Keratinocyte (primary cell): ENCODE data around the gene TRIM3. TPM values are rescaled to one million over a fixed set of nuclear protein-coding genes. Genes with fewer than 3 reads are reported as not detected.

Experiments used
- DNase-seq: peaks from one replicate; pipeline ENCODE4 v3.0.0-alpha.2; 2011; ENCODE audit warnings: low read depth, missing footprints, low spot score
- FAIRE-seq: peaks from 2 replicates; lab custom pipeline; 2011; peaks lifted over from hg19 to GRCh38; lab: Jason Lieb, UNC
- H2AFZ ChIP-seq: 2 replicates; pipeline ENCODE4 v1.6.0; 2012; ENCODE audit warnings: low read length, control low read depth, inconsistent platforms; ENCODE audit not compliant: control insufficient read depth
- H3K27ac ChIP-seq: 2 replicates; pipeline ENCODE4 v1.5.1; 2011; ENCODE audit warnings: low read length; ENCODE audit not compliant: control insufficient read depth, insufficient read depth
- H3K27me3 ChIP-seq: 3 replicates; pipeline ENCODE4 v1.6.0; 2011; ENCODE audit warnings: low read length; ENCODE audit not compliant: control insufficient read depth, insufficient read depth; ENCODE audit errors: extremely low read depth
- H3K36me3 ChIP-seq, 2 experiments: 2 replicates in 1 of 2; 3 replicates in 1 of 2; pipeline ENCODE4 v1.5.1; 2011; ENCODE audit warnings: low read length in 2 of 2, mild to moderate bottlenecking in 1 of 2; ENCODE audit not compliant: control insufficient read depth in 2 of 2, insufficient read depth in 2 of 2; ENCODE audit errors: extremely low read depth in 1 of 2
- H3K4me1 ChIP-seq: 3 replicates; pipeline ENCODE4 v1.5.1; 2011; ENCODE audit warnings: low read length; ENCODE audit not compliant: control insufficient read depth, insufficient read depth; ENCODE audit errors: extremely low read depth
- H3K4me2 ChIP-seq: 3 replicates; pipeline ENCODE4 v1.6.0; 2011; ENCODE audit warnings: low read depth, low read length; ENCODE audit not compliant: control insufficient read depth, insufficient read depth; ENCODE audit errors: extremely low read depth
- H3K4me3 ChIP-seq, 3 experiments: fragments of 200-600 bp in 1 of 3; sonication (generic) in 1 of 3; 2 replicates in 2 of 3; 3 replicates in 1 of 3; pipeline ENCODE4 v1.5.1; 2011 to 2016; ENCODE audit warnings: low read length in 3 of 3, mild to moderate bottlenecking in 3 of 3, control low read depth in 2 of 3, inconsistent platforms in 1 of 3, low read depth in 1 of 3, mixed read lengths in 1 of 3, mixed run types in 1 of 3, moderate library complexity in 1 of 3; ENCODE audit not compliant: control insufficient read depth in 2 of 3, insufficient read depth in 2 of 3; ENCODE audit errors: extremely low read depth in 1 of 3
- H3K79me2 ChIP-seq: 2 replicates; pipeline ENCODE4 v1.6.0; 2012; ENCODE audit warnings: low read length; ENCODE audit not compliant: control insufficient read depth, insufficient read depth
- H3K9ac ChIP-seq: 3 replicates; pipeline ENCODE4 v1.6.0; 2011; ENCODE audit warnings: low read length; ENCODE audit not compliant: control insufficient read depth, insufficient read depth; ENCODE audit errors: extremely low read depth
- H3K9me1 ChIP-seq: 3 replicates; pipeline ENCODE4 v1.6.0; 2011; ENCODE audit warnings: low read length; ENCODE audit not compliant: control insufficient read depth, insufficient read depth; ENCODE audit errors: extremely low read depth
- H3K9me3 ChIP-seq: 2 replicates; pipeline ENCODE4 v1.5.1; 2012; ENCODE audit warnings: low read depth, low read length; ENCODE audit not compliant: control insufficient read depth
- H4K20me1 ChIP-seq: 3 replicates; pipeline ENCODE4 v1.6.0; 2011; ENCODE audit warnings: low read length; ENCODE audit not compliant: control insufficient read depth, insufficient read depth; ENCODE audit errors: extremely low read depth
- CTCF ChIP-seq, 3 experiments: IDR thresholded peaks in 1 of 3; conservative IDR thresholded peaks in 1 of 3; optimal IDR thresholded peaks in 1 of 3; 2 replicates in 2 of 3; 3 replicates in 1 of 3; pipeline versions ENCODE3 to v1.5.1; 2011; ENCODE audit warnings: low read length in 3 of 3, mild to moderate bottlenecking in 3 of 3, moderate library complexity in 2 of 3, control low read depth in 1 of 3, inconsistent platforms in 1 of 3; ENCODE audit not compliant: insufficient read depth in 2 of 3; ENCODE audit errors: extremely low read depth in 1 of 3
- EZH2 ChIP-seq: IDR thresholded peaks from one replicate; pipeline ENCODE4 v1.6.1; 2012; ENCODE audit warnings: inconsistent platforms, mild to moderate bottlenecking, low read length, moderate library complexity
- dilution Hi-C: fragments of 300-500 bp; cut with MboI; formaldehyde crosslinking; loops from one replicate; pipeline ENCODE4 v1.7.0; 2020; ENCODE audit warnings: low sequenced_read_pairs; ENCODE audit not compliant: extremely low pct_ligation_motif_present
- polyA plus RNA-seq, 5 experiments: library from polyadenylated mRNA; depleted of rRNA in 3 of 5; stranded (reverse) in 3 of 5; stranded (forward) in 1 of 5; unstranded in 1 of 5; fragments of >200 nt; gene quantifications; 1 replicate in 1 of 5; 2 replicates in 3 of 5; 3 replicates in 1 of 5; pipeline versions ENCODE4 v1.2.1 to v1.2.3, GENCODE V29; 2011 to 2012; ENCODE audit warnings: missing spikeins in 2 of 5, low read depth in 1 of 5, low replicate concordance in 1 of 5

The TRIM3 gene
- polyA plus RNA-seq, 1 donor (not counting 4 experiments of a cell fraction or from before 2014, with no cell fraction given): 10.3 TPM

- FAIRE-seq (no peak), DNase-seq (no peak)
- peaks cover 22% of the 10 kb centered on the region for H3K4me1 ChIP-seq
- no peaks in the 10 kb centered on the region for H3K27me3 ChIP-seq
- H4K20me1 ChIP-seq: no peaks in the 10 kb centered on the region
- peaks cover 3% of the 10 kb centered on the region for H3K9me1 ChIP-seq
- no peak overlapping the region for H3K4me2 ChIP-seq
- H3K27ac ChIP-seq: no peak overlapping the region
- peaks cover 23 to 31% of the 10 kb centered on the region in 2 experiments for H3K36me3 ChIP-seq
- TF ChIP-seq EZH2: no peak
- no peak for TF ChIP-seq CTCF (optimal IDR thresholded peaks at IDR 0.05 in 1 of 3, IDR thresholded peaks at IDR 0.05 in 1 of 3, conservative IDR thresholded peaks at IDR 0.05 in 1 of 3; ENCODE audit: extremely low read depth in 1 of 3, insufficient read depth in 2 of 3, low read length in 3 of 3)
- no peaks in the 10 kb centered on the region for H3K9me3 ChIP-seq
- no peak overlapping the region for H3K9ac ChIP-seq
- no peak overlapping the region for H2AFZ ChIP-seq
- no peak overlapping the region for H3K4me3 ChIP-seq
- peaks cover 35% of the 10 kb centered on the region for H3K79me2 ChIP-seq
- dilution Hi-C loops: no loop called here
Observed at GRCh38 chr11:6476571-6476970, 2.8 kb upstream of the TRIM3 start.

- no peak overlapping the region for H3K9ac ChIP-seq
- no peak overlapping the region for H2AFZ ChIP-seq
- H3K4me1 ChIP-seq: peaks cover 22% of the 10 kb centered on the region
- H3K9me3 ChIP-seq: no peaks in the 10 kb centered on the region
- H3K4me3 ChIP-seq: no peak overlapping the region
- FAIRE-seq (no peak), DNase-seq (no peak)
- dilution Hi-C loops: no loop called here
- peaks cover 23 to 31% of the 10 kb centered on the region in 2 experiments for H3K36me3 ChIP-seq
- H3K27ac ChIP-seq: no peak overlapping the region
- H3K9me1 ChIP-seq: peaks cover 3% of the 10 kb centered on the region
- H3K27me3 ChIP-seq: no peaks in the 10 kb centered on the region
- no peaks in the 10 kb centered on the region for H4K20me1 ChIP-seq
- no peak overlapping the region for H3K4me2 ChIP-seq
- TF ChIP-seq CTCF (optimal IDR thresholded peaks at IDR 0.05 in 1 of 3, IDR thresholded peaks at IDR 0.05 in 1 of 3, conservative IDR thresholded peaks at IDR 0.05 in 1 of 3; ENCODE audit: extremely low read depth in 1 of 3, insufficient read depth in 2 of 3, low read length in 3 of 3) (peak in 1 of 3 experiments; percentile 3), EZH2 (no peak)
- peaks cover 30% of the 10 kb centered on the region for H3K79me2 ChIP-seq
Observed at GRCh38 chr11:6475936-6476335, 2.2 kb upstream of the TRIM3 start.
